SK-N-SH (cell line): ENCODE measurements around the gene COLQ. TPM values are rescaled to one million over a fixed set of nuclear protein-coding genes. Genes with fewer than 3 reads are reported as not detected.

Source experiments
- CTCF ChIA-PET: fragments of 300-600, 350-600 bp; formaldehyde crosslinking; extraction: SDS; loops from one replicate; lab custom pipeline; 2021; lab: Yijun Ruan, JAX
- POLR2A ChIA-PET: fragments of 350-600 bp; sonication (Branson Sonifier 250); formaldehyde crosslinking; extraction: SDS; loops from one replicate; lab custom pipeline; 2020; ENCODE audit warnings: antibody characterized with exemption, inconsistent platforms; lab: Yijun Ruan, JAX
- DNase-seq: peaks from one replicate; pipeline ENCODE4 v3.0.0; 2012
- H2AFZ ChIP-seq: fragments of 200-600 bp; sonication (generic); 2 replicates; pipeline ENCODE4 v1.8.1; 2016; ENCODE audit warnings: antibody characterized with exemption, mild to moderate bottlenecking, low read depth
- H3F3A ChIP-seq: fragments of 200-600 bp; sonication (generic); replicated peaks from 2 replicates; pipeline ENCODE3; 2016; ENCODE audit warnings: antibody characterized with exemption, mild to moderate bottlenecking; ENCODE audit not compliant: insufficient read depth
- H3K27ac ChIP-seq, 2 experiments: fragments of 200-500 bp in 1 of 2; fragments of 200-600 bp in 1 of 2; sonication (Bioruptor generic) in 1 of 2; sonication (generic), shearing (Covaris generic) in 1 of 2; 2 replicates each; pipeline versions ENCODE4 v1.5.1 to v1.6.1; 2014 to 2016; ENCODE audit warnings: low read depth in 2 of 2, inconsistent platforms in 1 of 2, low read length in 1 of 2, mild to moderate bottlenecking in 1 of 2, mixed read lengths in 1 of 2
- H3K27me3 ChIP-seq: fragments of 200-600 bp; sonication (generic), shearing (Covaris generic); 2 replicates; pipeline ENCODE4 v1.6.1; 2016; ENCODE audit warnings: mixed run types; ENCODE audit not compliant: insufficient read depth
- H3K36me3 ChIP-seq, 2 experiments: fragments of 200-500 bp in 1 of 2; fragments of 200-600 bp in 1 of 2; sonication (Bioruptor generic) in 1 of 2; sonication (generic) in 1 of 2; replicated peaks in 1 of 2; 2 replicates each; pipeline versions ENCODE3 to v1.5.1; 2014 to 2016; ENCODE audit warnings: low read length in 1 of 2, mild to moderate bottlenecking in 1 of 2; ENCODE audit not compliant: insufficient read depth in 2 of 2, control insufficient read depth in 1 of 2
- H3K4me1 ChIP-seq, 2 experiments: fragments of 200-500 bp in 1 of 2; fragments of 200-600 bp in 1 of 2; sonication (Bioruptor generic) in 1 of 2; sonication (generic), shearing (Covaris generic) in 1 of 2; 2 replicates each; pipeline versions ENCODE4 v1.5.1 to v1.6.1; 2014 to 2016; ENCODE audit warnings: low read depth in 1 of 2, low read length in 1 of 2, mixed run types in 1 of 2; ENCODE audit not compliant: insufficient read depth in 2 of 2, control insufficient read depth in 1 of 2
- H3K4me2 ChIP-seq: fragments of 200-600 bp; sonication (generic), shearing (Covaris generic); 2 replicates; pipeline ENCODE4 v1.6.1; 2017; ENCODE audit warnings: mixed run types
- H3K4me3 ChIP-seq, 2 experiments: fragments of 200-500 bp in 1 of 2; fragments of 200-600 bp in 1 of 2; sonication (Bioruptor generic) in 1 of 2; sonication (generic), shearing (Covaris generic) in 1 of 2; 2 replicates each; pipeline versions ENCODE4 v1.5.1 to v1.8.1; 2014 to 2016; ENCODE audit warnings: low read depth in 2 of 2, inconsistent platforms in 1 of 2, low read length in 1 of 2, mild to moderate bottlenecking in 1 of 2, mixed read lengths in 1 of 2, moderate library complexity in 1 of 2
- H3K79me2 ChIP-seq: fragments of 200-600 bp; sonication (generic); 2 replicates; pipeline ENCODE4 v1.8.1; 2017; ENCODE audit warnings: mild to moderate bottlenecking; ENCODE audit not compliant: insufficient read depth
- H3K9ac ChIP-seq: fragments of 200-600 bp; sonication (generic); 2 replicates; pipeline ENCODE4 v1.6.1; 2017; ENCODE audit warnings: mixed run types
- H3K9me2 ChIP-seq: fragments of 200-600 bp; sonication (generic); 2 replicates; pipeline ENCODE4 v1.6.1; 2017; ENCODE audit warnings: mixed run types
- H3K9me3 ChIP-seq: fragments of 200-600 bp; sonication (generic); 2 replicates; pipeline ENCODE4 v1.6.1; 2017; ENCODE audit warnings: mixed run types, mild to moderate bottlenecking, moderate library complexity
- H4K20me1 ChIP-seq: fragments of 200-600 bp; sonication (generic); 2 replicates; pipeline ENCODE4 v1.6.1; 2017; ENCODE audit warnings: mild to moderate bottlenecking, mixed run types; ENCODE audit not compliant: insufficient read depth
- CHD2 ChIP-seq: fragments of 150-350 bp; IDR thresholded peaks from 2 replicates; pipeline ENCODE4 v1.6.1; 2018; ENCODE audit warnings: low read length; ENCODE audit not compliant: partially characterized antibody
- CTCF ChIP-seq: fragments of 200-600 bp; sonication (generic); IDR thresholded peaks from 2 replicates; pipeline ENCODE4 v1.6.1; 2017; ENCODE audit warnings: antibody characterized with exemption, mild to moderate bottlenecking, moderate library complexity
- FOXM1 ChIP-seq: IDR thresholded peaks from 2 replicates; pipeline ENCODE4 v1.4.0; 2012; ENCODE audit warnings: low read depth, mild to moderate bottlenecking
- GATA2 ChIP-seq: sonication (generic); formaldehyde crosslinking; IDR thresholded peaks from 2 replicates; pipeline ENCODE4 v1.5.0; 2020; ENCODE audit warnings: mild to moderate bottlenecking, missing genetic modification reagents
- IRF3 ChIP-seq: fragments of 150-350 bp; IDR thresholded peaks from 2 replicates; pipeline ENCODE4 v1.6.1; 2016; ENCODE audit warnings: mild to moderate bottlenecking, low read depth, low read length
- MAX ChIP-seq: IDR thresholded peaks from 2 replicates; pipeline ENCODE4 v1.4.0; 2012; ENCODE audit warnings: low read depth
- MXI1 ChIP-seq: IDR thresholded peaks from 2 replicates; pipeline ENCODE4 v1.6.1; 2012; ENCODE audit warnings: mild to moderate bottlenecking, low read depth, low read length, improper control_type of control experiment
- RCOR1 ChIP-seq: fragments of 150-350 bp; IDR thresholded peaks from 2 replicates; pipeline ENCODE4 v1.6.1; 2017; ENCODE audit warnings: antibody characterized with exemption, low read length
- RFX5 ChIP-seq: IDR thresholded peaks from 2 replicates; pipeline ENCODE4 v1.6.1; 2012; ENCODE audit warnings: mild to moderate bottlenecking, improper control_type of control experiment, low read length
- RXRA ChIP-seq: IDR thresholded peaks from 2 replicates; pipeline ENCODE4 v1.4.0; 2012; ENCODE audit warnings: low read depth, mild to moderate bottlenecking, borderline replicate concordance
- SMC3 ChIP-seq: IDR thresholded peaks from 2 replicates; pipeline ENCODE4 v1.6.1; 2012; ENCODE audit warnings: low read depth, low read length, improper control_type of control experiment
- TAF1 ChIP-seq: IDR thresholded peaks from 2 replicates; pipeline ENCODE4 v1.6.1; 2012; ENCODE audit warnings: low read depth, mild to moderate bottlenecking, low read length, moderate library complexity, borderline replicate concordance
- USF1 ChIP-seq: IDR thresholded peaks from 2 replicates; pipeline ENCODE4 v1.4.0; 2012; ENCODE audit warnings: low read depth, borderline replicate concordance
- USF2 ChIP-seq: fragments of 150-350 bp; IDR thresholded peaks from 2 replicates; pipeline ENCODE4 v1.6.1; 2017; ENCODE audit warnings: antibody characterized with exemption, low read length, low read depth, borderline replicate concordance
- YY1 ChIP-seq: IDR thresholded peaks from 2 replicates; pipeline ENCODE4 v1.4.0; 2012; ENCODE audit warnings: low read depth, mild to moderate bottlenecking
- ZBTB33 ChIP-seq: IDR thresholded peaks from 2 replicates; pipeline ENCODE4 v1.4.0; 2012; ENCODE audit warnings: low read depth, borderline replicate concordance
- WGBS: methylation state at CpG from one replicate; pipeline ENCODE4 v1.1.6; 2017; ENCODE audit warnings: low lambda C conversion rate; 5-methylcytosine and 5-hydroxymethylcytosine counted together
- polyA plus RNA-seq, 3 experiments: library from polyadenylated mRNA; depleted of rRNA; stranded (reverse); fragments of >200 nt; gene quantifications; 2 replicates each; pipeline ENCODE4 v1.2.3, GENCODE V29; 2012

Gene COLQ
- polyA plus RNA-seq, 1 of the 3 experiments (the other 2 are of a cell fraction): 1.5 TPM

GRCh38 chr3:15520185-15520584 is 1.3 kb downstream of the COLQ start:
- DNase-seq: no peak
- Histone ChIP-seq H3K79me2 (no peaks in the 10 kb centered on the region), H2AFZ (no peak overlapping the region), H3K9me3 (no peaks in the 10 kb centered on the region), H4K20me1 (no peaks in the 10 kb centered on the region), H3K27me3 (no peaks in the 10 kb centered on the region), H3K9ac (no peak overlapping the region), H3K4me1 (peaks cover 8 to 19% of the 10 kb centered on the region in 2 experiments; a peak in 2 of 4 replicates), H3K36me3 (no peaks in the 10 kb centered on the region), H3F3A (no peaks in the 10 kb centered on the region), H3K27ac (no peak overlapping the region), H3K4me3 (no peak overlapping the region), H3K9me2 (no peaks in the 10 kb centered on the region), H3K4me2 (no peak overlapping the region)
- CTCF ChIA-PET: interaction anchor here (0.9 to 4.8 kb wide), 2 partner anchors 19 to 37 kb away, joined by 3 to 28 read pairs; no protein-coding TSS in a partner anchor
- POLR2A ChIA-PET: no interaction called here
- no peak for TF ChIP-seq CHD2
- no peak for TF ChIP-seq TAF1
- TF ChIP-seq RFX5: no peak
- TF ChIP-seq FOXM1: no peak
- TF ChIP-seq GATA2 (CRISPR knock-in tag): no peak
- no peak for TF ChIP-seq MAX
- TF ChIP-seq SMC3: no peak
- TF ChIP-seq YY1: no peak
- no peak for TF ChIP-seq IRF3
- no peak for TF ChIP-seq ZBTB33
- 54% methylated on average over 3 of the region's 3 CpGs for WGBS

- Histone ChIP-seq H3K79me2 (no peaks in the 10 kb centered on the region), H3K9ac (no peak overlapping the region), H3K36me3 (no peaks in the 10 kb centered on the region), H3K27me3 (no peaks in the 10 kb centered on the region), H3K27ac (no peak overlapping the region), H3K9me2 (no peaks in the 10 kb centered on the region), H3K9me3 (no peaks in the 10 kb centered on the region), H3K4me2 (no peak overlapping the region), H4K20me1 (no peaks in the 10 kb centered on the region), H3K4me1 (peaks cover 8 to 28% of the 10 kb centered on the region in 2 experiments; a peak in 2 of 4 replicates), H3K4me3 (no peak overlapping the region), H3F3A (no peaks in the 10 kb centered on the region), H2AFZ (no peak overlapping the region)
- 94% methylated on average over 4 of the region's 4 CpGs for WGBS
- ChIA-PET POLR2A (no interaction called here), CTCF (interaction anchor here (2.3 to 4.8 kb wide), 2 partner anchors 8 to 38 kb away, joined by 12 to 28 read pairs; no protein-coding TSS in a partner anchor)
- no peak for DNase-seq
- TF ChIP-seq MAX (no peak), CHD2 (no peak), RCOR1 (no peak), CTCF (no peak), SMC3 (no peak), RFX5 (no peak), IRF3 (no peak), RXRA (no peak), MXI1 (no peak), USF2 (no peak), USF1 (no peak)
Measured at GRCh38 chr3:15519096-15519495, 2.4 kb downstream of the COLQ start.
